Mesendoderm (in vitro differentiated cells): ENCODE measurements around the gene ASCL2.

ENCODE experiments used
- DNase-seq: peaks from one replicate; pipeline ENCODE4 v3.0.0; 2013
- H2AK5ac ChIP-seq: 2 replicates; pipeline ENCODE4 v1.6.1; 2013; ENCODE audit warnings: low read length, inconsistent platforms
- H2BK120ac ChIP-seq: 2 replicates; pipeline ENCODE4 v1.6.1; 2013; ENCODE audit warnings: low read depth, mild to moderate bottlenecking, low read length, moderate library complexity, mixed read lengths
- H2BK15ac ChIP-seq: replicated peaks from 2 replicates; pipeline ENCODE4 v1.6.1; 2013; ENCODE audit warnings: low read depth, mild to moderate bottlenecking, moderate library complexity
- H2BK5ac ChIP-seq: 2 replicates; pipeline ENCODE4 v1.6.1; 2013; ENCODE audit warnings: low read length, inconsistent platforms
- H3K18ac ChIP-seq: 2 replicates; pipeline ENCODE4 v1.6.1; 2013; ENCODE audit warnings: mild to moderate bottlenecking, low read length, mixed read lengths
- H3K23ac ChIP-seq: one replicate; pipeline ENCODE4 v1.6.1; 2013; ENCODE audit warnings: low read length
- H3K27ac ChIP-seq: 2 replicates; pipeline ENCODE4 v1.5.1; 2013; ENCODE audit warnings: low read depth, mild to moderate bottlenecking, inconsistent platforms, low read length, moderate library complexity
- H3K27me3 ChIP-seq: 2 replicates; pipeline ENCODE4 v1.6.1; 2013; ENCODE audit warnings: low read length, control low read depth, mild to moderate bottlenecking, inconsistent platforms; ENCODE audit not compliant: insufficient read depth, poor library complexity
- H3K36me3 ChIP-seq: 2 replicates; pipeline ENCODE4 v1.6.1; 2013; ENCODE audit warnings: low read length, inconsistent platforms; ENCODE audit not compliant: control insufficient read depth, insufficient read depth
- H3K4ac ChIP-seq: one replicate; pipeline ENCODE4 v1.6.1; 2013; ENCODE audit warnings: low read depth, mild to moderate bottlenecking, low read length, moderate library complexity
- H3K4me1 ChIP-seq: 2 replicates; pipeline ENCODE4 v1.6.1; 2013; ENCODE audit warnings: low read depth, low read length, inconsistent platforms; ENCODE audit not compliant: control insufficient read depth
- H3K4me2 ChIP-seq: 2 replicates; pipeline ENCODE4 v1.6.1; 2013; ENCODE audit warnings: low read length
- H3K4me3 ChIP-seq: 2 replicates; pipeline ENCODE4 v1.5.1; 2013; ENCODE audit warnings: mild to moderate bottlenecking, low read length
- H3K56ac ChIP-seq: one replicate; pipeline ENCODE4 v1.6.1; 2013; ENCODE audit warnings: low read length
- H3K79me1 ChIP-seq: 2 replicates; pipeline ENCODE4 v1.6.1; 2013; ENCODE audit warnings: low read length, inconsistent platforms
- H3K79me2 ChIP-seq: 2 replicates; pipeline ENCODE4 v1.6.1; 2013; ENCODE audit warnings: mild to moderate bottlenecking, low read length; ENCODE audit not compliant: control insufficient read depth, insufficient read depth
- H3K9ac ChIP-seq: 2 replicates; pipeline ENCODE4 v1.6.1; 2013; ENCODE audit warnings: low read length, inconsistent platforms
- H4K5ac ChIP-seq: one replicate; pipeline ENCODE4 v1.6.1; 2013; ENCODE audit warnings: low read length
- H4K8ac ChIP-seq: one replicate; pipeline ENCODE4 v1.6.1; 2013; ENCODE audit warnings: low read depth, mild to moderate bottlenecking, control low read depth, low read length, moderate library complexity
- WGBS: extraction: QIAGEN DNeasy Blood & Tissue Kit; methylation state at CpG from one replicate; pipeline ENCODE4 v1.1.7; 2013; ENCODE audit warnings: low lambda C conversion rate, missing lambda C conversion rate; ENCODE audit not compliant: insufficient coverage; ENCODE audit errors: extremely low coverage; 5-methylcytosine and 5-hydroxymethylcytosine counted together

Gene ASCL2

GRCh38 chr11:2219318-2220017 is 50.9 kb downstream of the ASCL2 start:
- Histone ChIP-seq H3K23ac (no peak overlapping the region), H2BK120ac (no peak overlapping the region), H4K8ac (no peak overlapping the region), H3K4me3 (no peak overlapping the region), H3K18ac (no peak overlapping the region), H3K4ac (no peak overlapping the region), H3K79me1 (no peaks in the 10 kb centered on the region), H3K56ac (no peak overlapping the region), H2BK15ac (no peak overlapping the region), H3K4me1 (no peaks in the 10 kb centered on the region), H3K36me3 (no peaks in the 10 kb centered on the region), H3K4me2 (no peak overlapping the region), H3K27ac (no peak overlapping the region), H2AK5ac (no peak overlapping the region), H3K9ac (no peak overlapping the region), H4K5ac (no peak overlapping the region), H2BK5ac (no peak overlapping the region), H3K27me3 (no peaks in the 10 kb centered on the region), H3K79me2 (no peaks in the 10 kb centered on the region)
- no CpG with 5 or more reads among the region's 6 CpGs for WGBS
- DNase-seq = no peak
